ENCODE data around the gene PRDM16. TPM values are rescaled to one million over a fixed set of nuclear protein-coding genes. Genes with fewer than 3 reads are reported as not detected.

The PRDM16 gene
- total RNA-seq, 4 donors from 2014 or later: 0.41 to 0.95 TPM; not detected in 2

- Histone ChIP-seq H3K4me1 (peaks cover 3 to 5% (median 4%) of the 10 kb centered on the region in 4 donors), H3K36me3 (no peaks in the 10 kb centered on the region), H3K9me3 (no peaks in the 10 kb centered on the region), H3K27ac (peak overlapping the region; percentile 37 to 73 (median 50)), H3K27me3 (peaks cover 2% of the 10 kb centered on the region), H3K4me3 (no peak overlapping the region)
- 73 to 77% methylated on average over 13 to 16 of the region's 16 CpGs for WGBS, 2 donors (ENCODE audit: low coverage in 1 of 2)
- DNase-seq: no peak
- in situ Hi-C loops (cut with MboI; ENCODE audit: low pct_ligation_motif_present in 1 of 4, low pct_unique_long_range_greater_than_20kb in 1 of 4, low sequenced_read_pairs in 3 of 4) (no loop called here), intact Hi-C loops (cut with DNase I; ENCODE audit: low total_unique reads) (no loop called here)
- no peak for TF ChIP-seq CTCF (IDR thresholded peaks at IDR 0.05)
- no peak for TF ChIP-seq POLR2A (IDR thresholded peaks at IDR 0.05)
- TF ChIP-seq EP300 (IDR thresholded peaks at IDR 0.05; ENCODE audit: low read depth): no peak
- no peak for TF ChIP-seq POLR2AphosphoS5 (IDR thresholded peaks at IDR 0.05)
Observed at GRCh38 chr1:3368711-3369445, 299.9 kb downstream of the PRDM16 start.

GRCh38 chr1:3369446-3370076 lies 300.6 kb downstream of the PRDM16 start:
- DNase-seq: no peak
- no peaks in the 10 kb centered on the region for H3K9me3 ChIP-seq
- no peak for TF ChIP-seq CTCF (IDR thresholded peaks at IDR 0.05)
- peaks cover 1% of the 10 kb centered on the region for H3K27me3 ChIP-seq
- H3K36me3 ChIP-seq: no peaks in the 10 kb centered on the region
- 47 to 72% methylated on average over 3 to 12 of the region's 12 CpGs for WGBS, 2 donors (ENCODE audit: low coverage in 1 of 2)
- no peak overlapping the region for H3K4me3 ChIP-seq
- intact Hi-C loops (cut with DNase I; ENCODE audit: low total_unique reads): no loop called here
- peak overlapping the region; percentile 37 to 73 (median 50) for H3K27ac ChIP-seq
- in situ Hi-C loops (cut with MboI; ENCODE audit: low pct_ligation_motif_present in 1 of 4, low pct_unique_long_range_greater_than_20kb in 1 of 4, low sequenced_read_pairs in 3 of 4): no loop called here
- peaks cover 3 to 5% (median 4%) of the 10 kb centered on the region in 4 donors for H3K4me1 ChIP-seq

DNA sequence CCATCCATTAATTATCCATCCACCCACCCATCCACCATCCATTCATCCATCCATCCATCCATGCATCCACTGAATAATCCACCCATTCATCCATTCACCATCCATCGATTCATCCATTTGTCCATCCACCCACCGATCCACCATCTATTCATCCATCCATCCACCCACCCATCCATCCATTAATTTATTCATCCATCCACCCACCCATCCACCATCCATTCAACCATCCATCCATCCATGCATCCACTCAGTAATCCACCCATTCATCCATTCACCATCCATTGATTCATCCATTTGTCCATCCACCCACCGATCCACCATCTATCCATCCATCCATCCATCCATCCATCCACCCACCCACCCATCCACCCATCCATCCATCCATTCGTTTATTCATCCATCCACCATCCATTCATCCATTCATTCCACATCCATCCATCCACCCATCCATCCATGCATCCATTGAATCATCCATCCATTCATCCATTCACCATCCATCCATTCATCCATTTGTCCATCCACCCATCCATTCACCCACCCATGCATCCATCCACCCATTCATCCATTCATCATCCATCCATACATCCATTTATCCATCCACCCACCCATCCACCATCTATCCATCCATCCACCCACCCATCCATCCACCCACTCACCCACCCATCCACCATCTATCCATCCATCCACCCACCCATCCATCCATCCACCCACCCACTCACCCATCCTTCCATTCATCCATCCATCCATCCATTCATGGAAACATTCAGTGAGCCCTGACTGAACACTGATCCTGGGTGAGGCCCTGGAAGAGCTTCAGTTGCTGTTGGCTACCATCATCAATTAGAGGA lies 302.1 kb downstream of the PRDM16 start:
- in situ Hi-C loops (cut with MboI; ENCODE audit: low pct_ligation_motif_present in 1 of 4, low pct_unique_long_range_greater_than_20kb in 1 of 4, low sequenced_read_pairs in 3 of 4) (no loop called here), intact Hi-C loops (cut with DNase I; ENCODE audit: low total_unique reads) (no loop called here)
- H3K27ac ChIP-seq: no peak overlapping the region
- peaks cover 3 to 5% (median 3%) of the 10 kb centered on the region in 4 donors for H3K4me1 ChIP-seq
- DNase-seq: no peak
- 84 to 90% methylated on average over 4 of the region's 4 CpGs for WGBS, 2 donors (ENCODE audit: low coverage in 1 of 2)
- H3K36me3 ChIP-seq: no peaks in the 10 kb centered on the region
- H3K27me3 ChIP-seq: peaks cover 13% of the 10 kb centered on the region
- TF ChIP-seq CTCF (IDR thresholded peaks at IDR 0.05) (no peak), EP300 (IDR thresholded peaks at IDR 0.05; ENCODE audit: low read depth) (no peak), POLR2AphosphoS5 (IDR thresholded peaks at IDR 0.05) (no peak), POLR2A (IDR thresholded peaks at IDR 0.05) (no peak)
- no peak overlapping the region for H3K4me3 ChIP-seq
- no peaks in the 10 kb centered on the region for H3K9me3 ChIP-seq

- Histone ChIP-seq H3K36me3 (no peaks in the 10 kb centered on the region), H3K9me3 (no peaks in the 10 kb centered on the region), H3K27me3 (peaks cover 14% of the 10 kb centered on the region), H3K27ac (no peak overlapping the region), H3K4me3 (no peak overlapping the region), H3K4me1 (peaks cover 0 to 5% (median 3%) of the 10 kb centered on the region in 4 donors)
- WGBS, 2 donors (ENCODE audit: low coverage in 1 of 2): 78% methylated on average over 9 of the region's 9 CpGs; no CpG with 5 or more reads in 1 of the 2 donors
- no peak for DNase-seq
- intact Hi-C loops (cut with DNase I; ENCODE audit: low total_unique reads) (no loop called here), in situ Hi-C loops (cut with MboI; ENCODE audit: low pct_ligation_motif_present in 1 of 4, low pct_unique_long_range_greater_than_20kb in 1 of 4, low sequenced_read_pairs in 3 of 4) (no loop called here)
- TF ChIP-seq CTCF (IDR thresholded peaks at IDR 0.05): no peak
- TF ChIP-seq POLR2AphosphoS5 (IDR thresholded peaks at IDR 0.05): no peak
- TF ChIP-seq EP300 (IDR thresholded peaks at IDR 0.05; ENCODE audit: low read depth): no peak
- no peak for TF ChIP-seq POLR2A (IDR thresholded peaks at IDR 0.05)
Observed at GRCh38 chr1:3372317-3372716, 303.3 kb downstream of the PRDM16 start.
